ENCODE results near the gene LAMA2.

The LAMA2 gene

GRCh38 chr6:129476248-129476564 is 593.3 kb downstream of the LAMA2 start:
- DNase-seq, result no peak

- no peak for DNase-seq
These were observed 593.9 kb downstream of the LAMA2 start for GRCh38 chr6:129476810-129477209.

- DNase-seq, result no peak
These were observed 595.4 kb downstream of the LAMA2 start for GRCh38 chr6:129478379-129478778.

GRCh38 chr6:129481706-129482105 is 598.8 kb downstream of the LAMA2 start:
- DNase-seq, result no peak

GRCh38 chr6:129485746-129486145 is 602.8 kb downstream of the LAMA2 start:
- no peak for DNase-seq

GRCh38 chr6:129486327-129486726 is 603.4 kb downstream of the LAMA2 start:
- no peak for DNase-seq

- no peak for DNase-seq
These were observed 605.4 kb downstream of the LAMA2 start for GRCh38 chr6:129488313-129488712.

GRCh38 chr6:129489215-129489765 is 606.4 kb downstream of the LAMA2 start:
- DNase-seq, result no peak

- peak; percentile 39 for DNase-seq
These were observed 607.8 kb downstream of the LAMA2 start for GRCh38 chr6:129490521-129491255.

- no peak for DNase-seq
These were observed 608.5 kb downstream of the LAMA2 start for GRCh38 chr6:129491436-129491835.

- no peak for DNase-seq
These were observed 609.3 kb downstream of the LAMA2 start for GRCh38 chr6:129492260-129492659.

GRCh38 chr6:129493354-129493902 is 610.5 kb downstream of the LAMA2 start:
- DNase-seq, result no peak

GRCh38 chr6:129494099-129494498 is 611.2 kb downstream of the LAMA2 start:
- DNase-seq, result no peak

GRCh38 chr6:129494586-129494985 is 611.6 kb downstream of the LAMA2 start:
- DNase-seq, result no peak

- no peak for DNase-seq
These were observed 612.7 kb downstream of the LAMA2 start for GRCh38 chr6:129495652-129496051.

GRCh38 chr6:129497481-129498441 is 614.8 kb downstream of the LAMA2 start:
- no peak for DNase-seq

GRCh38 chr6:129498541-129498940 is 615.6 kb downstream of the LAMA2 start:
- no peak for DNase-seq

- no peak for DNase-seq
These were observed 616.3 kb downstream of the LAMA2 start for GRCh38 chr6:129498950-129499842.

GRCh38 chr6:129499843-129500219 is 616.9 kb downstream of the LAMA2 start:
- no peak for DNase-seq

- peak; percentile 41 for DNase-seq
These were observed 618.2 kb downstream of the LAMA2 start for GRCh38 chr6:129500958-129501739.
